BLaER1 treated with 17β-estradiol and CSF1 and Interleukin-3, amounts not matched to agents 10 nM and 100 nM (cell line): ENCODE measurements around the gene ATN1.

Experiments used
- H3K27ac ChIP-seq, 11 experiments: shearing (Covaris generic); formaldehyde crosslinking; 2 replicates each; pipeline ENCODE4 v1.8.1; 2022
- H3K27me3 ChIP-seq, 11 experiments: shearing (Covaris generic); formaldehyde crosslinking; 2 replicates each; pipeline ENCODE4 v1.8.1; 2022
- H3K36me3 ChIP-seq, 11 experiments: shearing (Covaris generic); formaldehyde crosslinking; 2 replicates each; pipeline ENCODE4 v1.8.1; 2022
- H3K4me1 ChIP-seq, 10 experiments: shearing (Covaris generic); formaldehyde crosslinking; 2 replicates each; pipeline ENCODE4 v1.8.1; 2022
- H3K4me2 ChIP-seq, 11 experiments: shearing (Covaris generic); formaldehyde crosslinking; 2 replicates each; pipeline ENCODE4 v1.8.1; 2022
- H3K4me3 ChIP-seq, 10 experiments: shearing (Covaris generic); formaldehyde crosslinking; 2 replicates each; pipeline ENCODE4 v1.8.1; 2022
- H3K9ac ChIP-seq, 11 experiments: shearing (Covaris generic); formaldehyde crosslinking; 2 replicates each; pipeline ENCODE4 v1.8.1; 2022
- H3K9me3 ChIP-seq, 11 experiments: shearing (Covaris generic); formaldehyde crosslinking; replicated peaks in 1 of 11; 2 replicates each; pipeline ENCODE4 v1.8.1; 2022
- H4K20me1 ChIP-seq, 11 experiments: shearing (Covaris generic); formaldehyde crosslinking; 2 replicates each; pipeline ENCODE4 v1.8.1; 2022
- Cebpa-rat ChIP-seq, 11 experiments: shearing (Covaris generic); IDR thresholded peaks; 2 replicates each; pipeline ENCODE4 v1.8.1; 2022

Gene ATN1

GRCh38 chr12:6980740-6981139 is 53.0 kb downstream of the ATN1 start:
- peaks cover 90 to 100% (median 99%) of the 10 kb centered on the region in 11 experiments for H3K36me3 ChIP-seq
- peaks cover 0 to 43% (median 10%) of the 10 kb centered on the region in 11 experiments; a peak in 10 of 22 replicates for H4K20me1 ChIP-seq
- no peak overlapping the region for H3K27ac ChIP-seq
- no peaks in the 10 kb centered on the region for H3K4me1 ChIP-seq
- H3K4me3 ChIP-seq: no peak overlapping the region
- no peak overlapping the region for H3K4me2 ChIP-seq
- no peaks in the 10 kb centered on the region for H3K27me3 ChIP-seq
- no peak for TF ChIP-seq Cebpa-rat (IDR thresholded peaks at IDR 0.05)
- H3K9ac ChIP-seq: no peak overlapping the region
- H3K9me3 ChIP-seq: no peaks in the 10 kb centered on the region

DNA sequence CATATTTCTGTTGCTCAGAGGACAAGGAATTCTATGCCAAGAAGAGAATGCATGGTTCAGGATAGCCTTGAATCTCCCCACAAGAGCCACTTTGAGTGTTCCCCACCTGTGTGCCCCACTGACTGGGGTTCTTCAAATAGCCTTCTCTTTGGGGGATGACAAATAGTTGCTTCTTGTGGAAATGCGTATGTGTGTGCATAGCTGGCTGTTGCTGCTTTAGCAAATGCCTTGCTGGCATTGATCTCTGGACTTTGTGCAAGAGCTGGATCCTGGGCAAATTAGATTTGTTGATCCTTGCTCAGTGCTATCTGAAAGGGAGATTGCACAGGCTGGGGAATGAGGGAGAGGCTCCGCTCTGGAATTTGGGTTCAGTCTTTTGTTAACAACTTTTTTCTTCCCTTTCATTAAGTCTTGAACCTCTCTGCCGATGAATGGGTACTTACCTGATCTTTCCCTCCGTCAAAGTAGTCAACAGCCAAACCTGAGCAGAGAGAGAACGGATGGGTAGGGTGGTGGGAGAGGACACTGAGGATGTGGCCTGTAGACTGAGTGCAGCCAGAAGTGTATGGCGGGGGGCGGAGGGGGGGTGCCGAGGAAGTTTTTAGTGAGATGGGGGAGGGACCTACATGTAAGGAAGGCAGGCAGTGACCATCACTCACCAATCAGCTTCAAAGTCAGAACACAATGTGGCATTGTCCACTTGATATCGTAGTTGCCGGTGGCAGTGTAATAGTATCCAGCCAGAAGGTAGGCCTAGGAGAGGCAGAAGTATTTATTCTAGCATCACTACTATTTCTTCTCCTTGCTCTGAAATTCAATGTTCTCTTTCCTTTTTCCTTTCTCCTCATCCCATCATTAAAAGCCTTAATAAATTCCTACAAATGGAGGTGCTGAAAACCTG is 53.6 kb downstream of the ATN1 start:
- no peak for TF ChIP-seq Cebpa-rat (IDR thresholded peaks at IDR 0.05)
- no peak overlapping the region for H3K4me3 ChIP-seq
- no peak overlapping the region for H3K9ac ChIP-seq
- H3K4me2 ChIP-seq: no peak overlapping the region
- no peaks in the 10 kb centered on the region for H3K4me1 ChIP-seq
- H3K27me3 ChIP-seq: no peaks in the 10 kb centered on the region
- no peaks in the 10 kb centered on the region for H3K9me3 ChIP-seq
- no peak overlapping the region for H3K27ac ChIP-seq
- peaks cover 88 to 100% (median 99%) of the 10 kb centered on the region in 11 experiments for H3K36me3 ChIP-seq
- H4K20me1 ChIP-seq: peaks cover 0 to 38% (median 10%) of the 10 kb centered on the region in 11 experiments; a peak in 10 of 22 replicates

DNA sequence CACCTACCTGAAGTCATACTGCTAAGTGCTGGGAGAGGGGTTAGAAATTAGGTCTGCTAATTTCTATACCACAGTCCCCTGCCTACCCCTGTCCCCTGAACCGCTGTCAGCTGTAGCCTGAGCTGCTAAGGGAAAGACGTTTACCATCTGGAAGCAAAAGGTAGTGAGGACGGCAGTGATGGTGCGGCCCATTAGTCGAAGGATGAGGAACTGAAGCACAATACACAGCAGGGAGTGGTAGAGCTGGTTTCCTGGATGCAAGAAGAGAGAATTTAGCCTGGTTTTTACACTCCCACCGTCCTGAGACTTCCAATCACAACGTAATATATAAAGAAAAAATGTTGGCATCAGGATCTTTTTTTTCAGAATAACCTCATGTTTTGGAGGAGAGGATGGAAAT is 54.8 kb downstream of the ATN1 start:
- H3K27ac ChIP-seq: no peak overlapping the region
- H3K27me3 ChIP-seq: no peaks in the 10 kb centered on the region

DNA sequence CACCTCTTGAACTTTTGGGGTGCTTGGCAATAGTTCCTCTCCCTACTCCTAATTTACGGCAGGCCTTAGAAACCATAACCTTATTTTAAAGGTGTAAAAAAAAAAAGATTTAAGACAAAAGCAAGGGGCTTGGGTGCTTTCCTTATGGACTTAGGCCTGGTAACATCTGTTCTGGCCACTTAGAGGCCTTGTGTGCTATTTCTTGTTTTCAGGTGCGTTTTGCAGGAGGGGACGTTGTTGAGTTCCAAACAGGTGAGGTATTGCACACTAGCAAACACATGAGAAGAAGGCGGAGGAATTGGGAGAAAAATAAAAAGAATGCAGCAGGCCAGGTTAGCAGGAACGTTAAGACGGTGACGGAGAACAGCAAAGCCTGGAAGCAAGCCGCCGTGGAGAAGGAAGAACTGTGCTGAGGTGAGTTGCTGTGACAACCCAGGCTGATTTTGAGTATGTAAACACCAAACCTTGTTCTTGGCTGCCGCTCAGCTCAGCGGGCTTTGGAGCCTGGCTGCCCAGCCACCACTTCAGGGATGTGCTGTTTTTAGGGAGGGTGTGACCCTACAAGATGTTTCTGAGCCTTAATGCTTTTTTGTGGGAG is 60.3 kb downstream of the ATN1 start:
- Histone ChIP-seq H3K9me3 (no peaks in the 10 kb centered on the region), H3K4me2 (no peak overlapping the region), H3K36me3 (peaks cover 53 to 100% (median 89%) of the 10 kb centered on the region in 11 experiments), H3K4me3 (no peak overlapping the region), H3K27ac (no peak overlapping the region), H3K27me3 (no peaks in the 10 kb centered on the region), H3K9ac (no peak overlapping the region), H4K20me1 (peaks cover 0 to 15% (median 6%) of the 10 kb centered on the region in 11 experiments; a peak in 6 of 22 replicates), H3K4me1 (no peaks in the 10 kb centered on the region)
- TF ChIP-seq Cebpa-rat (IDR thresholded peaks at IDR 0.05): no peak

More for the DNA sequence above, 54.8 kb downstream of the ATN1 start:
- peaks cover 86 to 100% (median 99%) of the 10 kb centered on the region in 11 experiments for H3K36me3 ChIP-seq
- no peaks in the 10 kb centered on the region for H3K9me3 ChIP-seq
- peaks cover 0 to 34% (median 6%) of the 10 kb centered on the region in 11 experiments; a peak in 9 of 22 replicates for H4K20me1 ChIP-seq
- H3K9ac ChIP-seq: no peak overlapping the region
- no peak overlapping the region for H3K4me2 ChIP-seq
- H3K4me3 ChIP-seq: no peak overlapping the region
- H3K4me1 ChIP-seq: no peaks in the 10 kb centered on the region
- TF ChIP-seq Cebpa-rat (IDR thresholded peaks at IDR 0.05): no peak
